Osteocyte (in vitro differentiated cells): Measurements from ENCODE around the gene SH3PXD2A. TPM values are rescaled to one million over a fixed set of nuclear protein-coding genes. Genes with fewer than 3 reads are reported as not detected.

ENCODE experiments used
- DNase-seq: peaks from one replicate; pipeline ENCODE4 v3.0.0; 2021; ENCODE audit warnings: mixed read lengths; ENCODE audit not compliant: unreplicated experiment; ENCODE audit errors: extremely low spot score
- H3K27ac Mint-ChIP-seq: one replicate; pipeline ENCODE4 v1.8.0; 2021; ENCODE audit warnings: mild to moderate bottlenecking, mixed read lengths; ENCODE audit not compliant: unreplicated experiment
- H3K27me3 Mint-ChIP-seq: one replicate; pipeline ENCODE4 v1.8.0; 2021; ENCODE audit warnings: mixed read lengths; ENCODE audit not compliant: unreplicated experiment
- H3K36me3 Mint-ChIP-seq: one replicate; pipeline ENCODE4 v1.8.0; 2021; ENCODE audit warnings: mixed read lengths; ENCODE audit not compliant: unreplicated experiment
- H3K4me1 Mint-ChIP-seq: one replicate; pipeline ENCODE4 v1.8.0; 2021; ENCODE audit warnings: mixed read lengths; ENCODE audit not compliant: unreplicated experiment
- H3K4me3 Mint-ChIP-seq: one replicate; pipeline ENCODE4 v1.8.0; 2021; ENCODE audit warnings: mild to moderate bottlenecking, moderate library complexity, mixed read lengths; ENCODE audit not compliant: unreplicated experiment
- H3K9me3 Mint-ChIP-seq: one replicate; pipeline ENCODE4 v1.8.0; 2021; ENCODE audit warnings: mixed read lengths; ENCODE audit not compliant: unreplicated experiment
- CTCF ChIP-seq: fragments of 200-600 bp; sonication (generic); IDR thresholded peaks from 2 replicates; pipeline ENCODE4 v1.5.0; 2021; ENCODE audit warnings: antibody characterized with exemption, mild to moderate bottlenecking, moderate library complexity
- total RNA-seq: library from RNA; stranded (reverse); gene quantifications from 2 replicates; pipeline ENCODE4 v1.2.1, GENCODE V29; 2021

Gene SH3PXD2A
- total RNA-seq, 1 donor from 2014 or later = 43.0 TPM

GRCh38 chr10:103740611-103741010 is 114.8 kb downstream of the SH3PXD2A start:
- DNase-seq = no peak
- no peak for TF ChIP-seq CTCF
- no peak overlapping the region for H3K27ac Mint-ChIP-seq
- no peaks in the 10 kb centered on the region for H3K27me3 Mint-ChIP-seq
- H3K36me3 Mint-ChIP-seq = no peaks in the 10 kb centered on the region
- H3K9me3 Mint-ChIP-seq = no peaks in the 10 kb centered on the region
- H3K4me1 Mint-ChIP-seq = peaks cover 16% of the 10 kb centered on the region
- H3K4me3 Mint-ChIP-seq = no peak overlapping the region

GRCh38 chr10:103739039-103739764 is 116.2 kb downstream of the SH3PXD2A start:
- Mint-ChIP-seq H3K9me3 (no peaks in the 10 kb centered on the region), H3K27ac (peak overlapping the region; percentile 19), H3K4me3 (no peak overlapping the region), H3K27me3 (no peaks in the 10 kb centered on the region), H3K4me1 (peaks cover 16% of the 10 kb centered on the region), H3K36me3 (no peaks in the 10 kb centered on the region)
- no peak for DNase-seq
- TF ChIP-seq CTCF = no peak

- H3K4me3 Mint-ChIP-seq = no peak overlapping the region
- H3K27ac Mint-ChIP-seq = no peak overlapping the region
- no peak for TF ChIP-seq CTCF
- H3K4me1 Mint-ChIP-seq = peaks cover 16% of the 10 kb centered on the region
- no peaks in the 10 kb centered on the region for H3K36me3 Mint-ChIP-seq
- DNase-seq = no peak
- H3K27me3 Mint-ChIP-seq = no peaks in the 10 kb centered on the region
- H3K9me3 Mint-ChIP-seq = no peaks in the 10 kb centered on the region
Measured at GRCh38 chr10:103737735-103738367, 117.5 kb downstream of the SH3PXD2A start.

- no peaks in the 10 kb centered on the region for H3K36me3 Mint-ChIP-seq
- no peak overlapping the region for H3K27ac Mint-ChIP-seq
- TF ChIP-seq CTCF = no peak
- peaks cover 16% of the 10 kb centered on the region for H3K4me1 Mint-ChIP-seq
- no peak overlapping the region for H3K4me3 Mint-ChIP-seq
- DNase-seq = no peak
- no peaks in the 10 kb centered on the region for H3K27me3 Mint-ChIP-seq
- no peaks in the 10 kb centered on the region for H3K9me3 Mint-ChIP-seq
Measured at GRCh38 chr10:103736763-103737162, 118.6 kb downstream of the SH3PXD2A start.

- no peak for DNase-seq
- H3K9me3 Mint-ChIP-seq = no peaks in the 10 kb centered on the region
- no peak for TF ChIP-seq CTCF
- no peaks in the 10 kb centered on the region for H3K36me3 Mint-ChIP-seq
- no peak overlapping the region for H3K4me3 Mint-ChIP-seq
- H3K27me3 Mint-ChIP-seq = no peaks in the 10 kb centered on the region
- peaks cover 16% of the 10 kb centered on the region for H3K4me1 Mint-ChIP-seq
- H3K27ac Mint-ChIP-seq = no peak overlapping the region
Measured at GRCh38 chr10:103736044-103736443, 119.3 kb downstream of the SH3PXD2A start.
